Activated naive CD8-positive, alpha-beta T cell treated with anti-CD3 and anti-CD28 coated beads for 36 hours (primary cell): ENCODE data around the gene PCDHGB4. TPM values are rescaled to one million over a fixed set of nuclear protein-coding genes. Genes with fewer than 3 reads are reported as not detected.
"Not testable (repeated sequence)": the region's sequence is repeated elsewhere in the genome, so short reads cannot be mapped to it uniquely, and the experiment has no call there.

ENCODE experiments used
- DNase-seq: peaks from one replicate; pipeline ENCODE4 v3.0.0; 2021
- H3K27ac Mint-ChIP-seq: one replicate; pipeline ENCODE4 v1.8.0; 2022; ENCODE audit warnings: mild to moderate bottlenecking, moderate library complexity, mixed read lengths
- H3K27me3 Mint-ChIP-seq: one replicate; pipeline ENCODE4 v1.8.0; 2022; ENCODE audit warnings: mild to moderate bottlenecking, mixed read lengths
- H3K36me3 Mint-ChIP-seq: one replicate; pipeline ENCODE4 v1.8.0; 2021; ENCODE audit warnings: mild to moderate bottlenecking, mixed read lengths
- H3K4me1 Mint-ChIP-seq: one replicate; pipeline ENCODE4 v1.8.0; 2021; ENCODE audit warnings: mixed read lengths
- H3K4me3 Mint-ChIP-seq: one replicate; pipeline ENCODE4 v1.8.0; 2022; ENCODE audit warnings: mild to moderate bottlenecking, moderate library complexity, mixed read lengths
- H3K9me3 Mint-ChIP-seq: one replicate; pipeline ENCODE4 v1.8.0; 2022; ENCODE audit warnings: mixed read lengths
- total RNA-seq, 2 experiments: library from RNA; stranded (reverse); gene quantifications; one replicate each; pipeline ENCODE4 v1.2.3, GENCODE V29; 2021

PCDHGB4 gene
- total RNA-seq, 2 experiments from 2014 or later = not detected

DNA sequence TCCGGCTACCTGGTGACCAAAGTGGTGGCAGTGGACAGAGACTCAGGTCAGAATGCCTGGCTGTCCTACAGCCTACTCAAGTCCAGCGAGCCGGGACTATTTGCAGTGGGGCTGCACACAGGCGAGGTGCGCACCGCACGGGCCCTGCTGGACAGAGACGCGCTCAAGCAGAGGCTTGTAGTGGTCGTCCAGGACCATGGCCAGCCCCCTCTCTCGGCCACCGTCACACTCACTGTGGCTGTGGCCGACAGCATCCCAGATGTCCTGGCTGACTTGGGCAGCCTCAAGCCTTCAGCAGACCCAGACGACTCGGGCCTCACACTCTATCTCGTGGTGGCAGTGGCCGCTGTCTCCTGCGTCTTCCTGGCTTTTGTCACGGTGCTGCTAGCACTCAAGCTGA lies 30.5 kb upstream of the PCDHGB4 start:
- Mint-ChIP-seq H3K27me3 (peaks cover 90% of the 10 kb centered on the region), H3K36me3 (peaks cover 27% of the 10 kb centered on the region), H3K4me3 (no peak overlapping the region), H3K4me1 (peaks cover 5% of the 10 kb centered on the region), H3K9me3 (peaks cover 44% of the 10 kb centered on the region), H3K27ac (no peak overlapping the region)
- DNase-seq = no peak

DNA sequence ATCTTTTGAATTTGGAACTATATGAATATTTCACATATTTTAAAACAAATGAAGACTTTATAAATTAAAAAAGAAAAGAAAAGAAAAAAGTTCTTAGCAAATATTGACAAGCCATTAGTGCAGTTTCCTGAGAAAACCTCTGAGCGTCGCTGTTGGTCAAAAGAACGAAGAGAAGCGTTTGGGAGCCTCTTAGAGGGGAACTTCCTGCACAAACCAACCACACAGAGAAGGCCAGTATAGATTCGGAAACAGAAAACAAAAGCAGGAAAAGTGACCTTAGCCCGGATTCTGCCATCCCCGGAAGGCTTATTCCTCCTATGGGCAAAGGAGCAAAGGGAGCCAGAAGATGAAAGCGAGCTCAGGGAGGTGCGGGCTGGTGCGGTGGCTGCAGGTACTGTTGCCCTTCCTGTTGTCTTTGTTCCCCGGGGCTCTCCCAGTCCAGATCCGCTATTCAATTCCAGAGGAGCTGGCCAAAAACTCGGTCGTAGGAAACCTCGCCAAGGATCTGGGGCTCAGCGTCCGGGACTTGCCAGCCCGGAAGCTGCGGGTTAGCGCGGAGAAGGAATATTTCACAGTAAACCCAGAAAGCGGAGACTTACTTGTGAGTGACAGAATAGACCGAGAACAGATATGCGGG lies 27.6 kb upstream of the PCDHGB4 start, which contains the start of gene PCDHGB2:
Gene PCDHGB2, plus strand, starts transcription at position 205 of the 637 bp plus-strand sequence. Its CDS starts 142 bp downstream, at position 347.
- Mint-ChIP-seq H3K27me3 (peaks cover 93% of the 10 kb centered on the region), H3K9me3 (peaks cover 49% of the 10 kb centered on the region), H3K4me3 (peak within 1 kb of the TSS; percentile 75), H3K27ac (peak within 1 kb of the TSS; percentile 3), H3K4me1 (peaks cover 5% of the 10 kb centered on the region), H3K36me3 (peaks cover 36% of the 10 kb centered on the region)
- no peak for DNase-seq

DNA sequence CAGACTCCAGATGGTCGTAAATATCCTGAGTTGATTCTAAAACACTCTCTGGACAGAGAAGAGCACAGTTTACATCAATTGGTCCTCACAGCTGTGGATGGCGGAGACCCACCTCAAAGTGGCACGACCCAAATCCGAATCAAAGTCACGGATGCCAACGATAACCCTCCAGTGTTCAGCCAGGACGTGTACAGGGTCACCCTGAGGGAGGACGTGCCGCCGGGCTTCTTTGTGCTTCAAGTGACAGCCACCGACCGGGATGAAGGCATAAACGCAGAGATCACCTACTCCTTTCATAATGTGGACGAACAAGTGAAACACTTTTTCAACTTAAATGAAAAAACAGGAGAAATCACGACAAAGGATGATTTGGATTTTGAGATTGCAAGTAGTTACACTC lies 26.8 kb upstream of the PCDHGB4 start:
- Mint-ChIP-seq H3K4me1 (peaks cover 5% of the 10 kb centered on the region), H3K27me3 (peaks cover 93% of the 10 kb centered on the region), H3K4me3 (no peak overlapping the region), H3K36me3 (peaks cover 40% of the 10 kb centered on the region), H3K9me3 (peaks cover 53% of the 10 kb centered on the region), H3K27ac (no peak overlapping the region)
- DNase-seq = no peak

DNA sequence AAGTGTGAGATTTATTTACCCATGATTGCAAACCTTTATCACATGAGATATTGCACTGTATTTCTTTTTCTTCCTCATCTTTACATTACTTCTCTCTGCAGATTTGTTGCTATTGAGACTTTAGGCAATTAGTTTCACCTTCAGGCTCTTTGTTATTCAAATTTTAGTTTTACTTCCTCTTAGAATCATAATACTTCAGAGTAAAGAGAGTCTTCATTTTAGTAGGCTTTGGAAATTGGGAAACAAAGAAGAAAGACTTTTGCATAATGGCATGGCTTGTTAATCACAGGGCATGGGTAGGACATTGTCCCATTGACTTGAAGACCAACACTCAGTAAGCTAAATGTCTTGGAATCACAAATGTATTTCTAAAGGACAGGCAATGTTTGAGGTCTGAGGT lies 24.8 kb upstream of the PCDHGB4 start:
- DNase-seq = no peak
- Mint-ChIP-seq H3K9me3 (peaks cover 44% of the 10 kb centered on the region), H3K4me1 (peaks cover 5% of the 10 kb centered on the region), H3K36me3 (peaks cover 41% of the 10 kb centered on the region), H3K27ac (no peak overlapping the region), H3K4me3 (no peak overlapping the region), H3K27me3 (peaks cover 92% of the 10 kb centered on the region)

DNA sequence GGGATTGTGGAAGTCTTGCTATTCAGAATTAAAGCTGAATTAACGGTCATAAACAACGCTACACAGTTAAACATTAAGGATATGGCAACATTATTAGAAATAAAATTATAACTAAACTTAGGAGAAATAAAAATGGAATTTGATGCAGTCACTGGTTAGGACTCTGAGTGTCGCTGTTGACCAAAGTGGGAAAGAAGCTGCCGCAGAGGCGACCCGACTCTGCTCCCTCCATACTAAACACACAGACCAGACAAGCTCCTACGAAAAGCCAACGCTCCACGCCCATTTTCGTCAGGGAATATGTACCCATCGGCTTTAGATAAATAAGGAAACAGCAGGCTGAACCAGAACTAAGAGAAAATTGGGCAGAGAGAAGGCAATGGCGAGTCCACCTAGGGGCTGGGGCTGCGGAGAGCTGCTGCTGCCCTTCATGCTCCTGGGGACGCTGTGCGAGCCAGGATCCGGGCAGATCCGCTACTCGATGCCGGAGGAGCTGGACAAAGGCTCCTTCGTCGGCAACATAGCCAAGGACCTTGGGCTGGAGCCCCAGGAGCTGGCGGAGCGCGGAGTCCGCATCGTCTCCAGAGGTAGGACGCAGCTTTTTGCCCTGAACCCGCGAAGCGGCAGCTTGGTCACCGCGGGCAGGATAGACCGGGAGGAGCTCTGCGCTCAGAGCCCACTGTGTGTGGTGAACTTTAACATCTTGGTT lies 23.4 kb upstream of the PCDHGB4 start, which contains the start of gene PCDHGA5:
Gene PCDHGA5, plus strand, starts transcription at position 211 of the 709 bp plus-strand sequence. Its CDS starts 169 bp downstream, at position 380.
- Mint-ChIP-seq H3K9me3 (peaks cover 39% of the 10 kb centered on the region), H3K4me1 (peaks cover 5% of the 10 kb centered on the region), H3K36me3 (peaks cover 37% of the 10 kb centered on the region), H3K27me3 (peaks cover 93% of the 10 kb centered on the region), H3K4me3 (no peak within 1 kb of the TSS), H3K27ac (no peak within 1 kb of the TSS)
- no peak for DNase-seq

DNA sequence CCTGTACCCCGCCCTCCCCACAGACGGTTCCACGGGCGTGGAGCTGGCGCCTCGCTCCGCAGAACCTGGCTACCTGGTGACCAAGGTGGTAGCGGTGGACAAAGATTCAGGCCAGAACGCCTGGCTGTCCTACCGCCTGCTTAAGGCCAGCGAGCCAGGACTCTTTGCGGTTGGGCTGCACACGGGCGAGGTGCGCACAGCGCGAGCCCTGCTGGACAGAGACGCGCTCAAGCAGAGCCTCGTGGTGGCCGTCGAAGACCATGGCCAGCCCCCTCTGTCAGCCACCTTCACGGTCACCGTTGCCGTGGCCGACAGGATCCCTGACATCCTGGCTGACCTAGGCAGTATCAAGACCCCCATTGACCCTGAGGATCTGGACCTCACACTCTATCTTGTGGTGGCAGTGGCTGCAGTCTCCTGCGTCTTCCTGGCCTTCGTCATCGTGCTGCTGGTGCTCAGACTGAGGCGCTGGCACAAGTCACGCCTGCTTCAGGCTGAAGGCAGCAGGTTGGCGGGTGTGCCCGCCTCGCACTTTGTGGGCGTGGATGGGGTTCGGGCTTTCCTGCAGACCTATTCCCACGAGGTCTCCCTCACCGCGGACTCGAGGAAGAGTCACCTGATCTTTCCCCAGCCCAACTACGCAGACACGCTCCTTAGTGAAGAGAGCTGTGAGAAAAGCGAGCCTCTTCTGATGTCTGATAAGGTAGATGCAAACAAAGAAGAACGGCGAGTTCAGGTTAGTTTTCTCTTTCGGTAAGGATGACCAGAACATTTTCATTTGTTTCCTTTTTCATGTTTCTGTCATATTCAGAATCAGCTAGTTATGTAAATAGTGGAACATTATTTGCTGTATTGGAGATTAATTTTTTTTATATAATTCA lies 21.2 kb upstream of the PCDHGB4 start:
- peaks cover 92% of the 10 kb centered on the region for H3K27me3 Mint-ChIP-seq
- H3K4me1 Mint-ChIP-seq = peaks cover 4% of the 10 kb centered on the region
- no peak for DNase-seq
- no peak overlapping the region for H3K27ac Mint-ChIP-seq
- H3K9me3 Mint-ChIP-seq = peaks cover 31% of the 10 kb centered on the region
- peaks cover 28% of the 10 kb centered on the region for H3K36me3 Mint-ChIP-seq
- no peak overlapping the region for H3K4me3 Mint-ChIP-seq

DNA sequence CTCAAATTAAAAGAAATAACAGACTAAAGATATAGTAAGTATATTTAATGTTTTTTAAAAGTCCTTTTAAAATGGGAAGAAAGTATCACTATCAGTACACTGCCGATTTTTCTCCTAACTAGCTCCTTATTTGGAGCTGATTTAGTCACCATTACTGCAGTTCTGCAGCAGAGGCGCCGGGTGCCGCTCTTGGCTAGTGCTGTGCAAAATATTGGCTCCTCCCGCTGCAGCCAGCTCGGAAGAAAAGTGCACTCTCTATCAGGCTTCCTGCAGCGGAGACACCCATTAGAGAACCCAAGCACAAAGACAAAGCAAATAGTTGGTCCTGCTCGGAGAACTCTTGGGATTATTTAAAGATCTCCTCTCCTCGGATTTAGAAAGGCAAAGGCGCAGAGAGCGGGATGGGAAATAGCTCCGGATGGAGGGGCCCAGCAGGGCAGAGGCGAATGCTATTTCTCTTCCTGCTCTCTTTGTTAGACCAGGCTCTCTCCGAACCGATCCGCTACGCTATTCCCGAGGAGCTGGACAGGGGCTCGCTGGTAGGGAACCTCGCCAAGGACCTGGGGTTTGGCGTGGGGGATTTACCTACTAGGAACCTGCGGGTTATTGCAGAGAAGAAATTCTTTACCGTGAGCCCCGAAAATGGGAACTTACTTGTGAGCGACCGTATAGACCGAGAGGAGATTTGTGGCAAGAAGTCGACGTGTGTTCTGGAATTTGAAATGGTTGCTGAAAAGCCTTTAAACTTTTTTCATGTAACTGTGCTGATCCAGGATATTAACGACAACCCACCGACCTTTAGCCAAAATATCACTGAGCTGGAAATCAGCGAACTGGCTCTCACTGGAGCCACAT lies 17.3 kb upstream of the PCDHGB4 start, which contains the start of gene PCDHGB3:
Gene PCDHGB3, plus strand, starts transcription at position 249 of the 855 bp plus-strand sequence. Its CDS starts 153 bp downstream, at position 402.
- Mint-ChIP-seq H3K36me3 (peaks cover 26% of the 10 kb centered on the region), H3K27ac (no peak within 1 kb of the TSS), H3K9me3 (peaks cover 29% of the 10 kb centered on the region), H3K4me3 (peak within 1 kb of the TSS; percentile 60), H3K4me1 (peaks cover 4% of the 10 kb centered on the region), H3K27me3 (peaks cover 93% of the 10 kb centered on the region)
- DNase-seq = no peak

DNA sequence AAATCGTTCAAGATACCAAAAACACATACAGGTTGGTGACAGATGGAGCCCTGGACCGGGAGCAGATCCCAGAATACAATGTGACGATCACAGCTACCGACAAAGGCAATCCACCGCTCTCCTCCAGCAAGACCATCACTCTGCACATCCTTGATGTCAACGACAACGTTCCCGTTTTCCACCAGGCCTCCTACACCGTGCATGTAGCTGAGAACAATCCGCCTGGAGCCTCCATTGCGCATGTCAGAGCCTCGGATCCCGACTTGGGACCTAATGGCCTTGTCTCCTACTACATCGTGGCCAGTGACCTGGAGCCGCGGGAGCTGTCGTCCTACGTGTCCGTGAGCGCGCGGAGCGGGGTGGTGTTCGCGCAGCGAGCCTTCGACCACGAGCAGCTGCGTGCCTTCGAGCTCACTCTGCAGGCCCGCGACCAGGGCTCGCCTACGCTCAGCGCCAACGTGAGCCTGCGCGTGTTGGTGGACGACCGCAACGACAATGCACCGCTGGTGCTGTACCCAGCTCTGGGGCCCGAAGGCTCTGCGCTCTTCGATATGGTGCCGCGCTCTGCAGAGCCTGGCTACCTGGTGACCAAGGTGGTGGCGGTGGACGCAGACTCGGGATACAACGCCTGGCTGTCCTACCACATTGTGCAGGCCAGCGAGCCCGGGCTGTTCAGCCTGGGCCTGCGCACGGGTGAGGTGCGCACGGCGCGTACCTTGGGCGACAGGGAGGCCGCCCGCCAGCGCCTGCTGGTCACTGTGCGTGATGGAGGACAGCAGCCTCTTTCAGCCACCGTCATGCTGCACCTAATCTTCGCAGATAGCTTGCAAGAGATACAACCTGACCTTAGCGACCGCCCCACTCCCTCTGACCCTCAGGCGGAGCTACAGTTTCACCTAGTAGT lies 15.7 kb upstream of the PCDHGB4 start:
- Mint-ChIP-seq H3K27me3 (peaks cover 90% of the 10 kb centered on the region), H3K36me3 (peaks cover 20% of the 10 kb centered on the region)
- DNase-seq = no peak

DNA sequence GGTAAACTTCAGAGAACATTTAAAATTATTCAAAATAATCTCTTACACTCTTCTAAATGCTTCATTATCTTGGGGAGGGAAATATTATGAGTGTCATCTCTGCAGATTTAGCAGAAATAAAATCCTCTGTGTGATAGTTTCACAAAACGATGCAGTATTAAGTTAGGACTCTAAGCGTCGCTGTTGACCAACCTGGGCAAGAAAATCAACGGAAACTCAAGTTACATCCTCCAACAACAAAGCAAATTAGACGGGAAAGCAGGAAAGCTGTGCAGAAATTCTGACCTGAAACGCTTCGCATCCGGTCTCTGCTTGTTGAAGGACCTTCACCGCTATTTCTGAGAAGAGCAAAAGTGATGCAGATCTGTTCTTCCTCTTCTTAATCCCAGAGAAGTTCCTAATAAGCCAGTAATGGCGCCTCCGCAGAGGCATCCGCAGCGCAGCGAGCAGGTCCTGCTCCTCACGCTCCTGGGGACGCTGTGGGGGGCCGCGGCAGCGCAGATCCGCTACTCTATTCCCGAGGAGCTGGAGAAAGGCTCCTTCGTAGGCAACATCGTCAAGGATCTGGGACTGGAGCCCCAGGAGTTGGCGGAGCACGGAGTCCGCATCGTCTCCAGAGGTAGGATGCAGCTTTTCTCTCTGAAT lies 13.7 kb upstream of the PCDHGB4 start, which contains the start of gene PCDHGA6:
Gene PCDHGA6, plus strand, starts transcription at position 219 of the 645 bp plus-strand sequence. Its CDS starts 193 bp downstream, at position 412.
- Mint-ChIP-seq H3K9me3 (peaks cover 37% of the 10 kb centered on the region), H3K27me3 (peaks cover 86% of the 10 kb centered on the region), H3K27ac (no peak within 1 kb of the TSS), H3K36me3 (peaks cover 25% of the 10 kb centered on the region), H3K4me3 (no peak within 1 kb of the TSS), H3K4me1 (peaks cover 4% of the 10 kb centered on the region)
- no peak for DNase-seq

More for the DNA sequence above, 15.7 kb upstream of the PCDHGB4 start:
- Mint-ChIP-seq H3K27ac (no peak overlapping the region), H3K4me1 (peaks cover 4% of the 10 kb centered on the region), H3K4me3 (no peak overlapping the region), H3K9me3 (peaks cover 32% of the 10 kb centered on the region)

DNA sequence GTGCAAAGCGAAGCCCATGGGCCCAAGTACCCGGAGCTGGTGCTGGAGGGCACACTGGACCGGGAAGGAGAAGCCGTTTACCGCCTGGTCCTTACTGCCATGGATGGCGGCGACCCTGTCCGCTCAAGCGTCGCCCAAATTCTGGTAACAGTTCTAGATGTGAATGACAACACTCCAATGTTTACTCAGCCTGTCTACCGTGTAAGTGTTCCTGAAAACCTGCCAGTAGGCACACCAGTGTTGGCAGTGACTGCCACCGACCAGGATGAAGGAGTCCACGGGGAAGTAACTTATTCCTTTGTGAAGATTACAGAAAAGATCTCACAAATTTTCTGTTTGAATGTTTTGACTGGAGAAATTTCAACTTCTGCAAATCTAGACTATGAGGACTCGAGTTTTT lies 12.9 kb upstream of the PCDHGB4 start:
- H3K27me3 Mint-ChIP-seq = peaks cover 85% of the 10 kb centered on the region
- peaks cover 39% of the 10 kb centered on the region for H3K9me3 Mint-ChIP-seq
- peaks cover 4% of the 10 kb centered on the region for H3K4me1 Mint-ChIP-seq
- H3K4me3 Mint-ChIP-seq = no peak overlapping the region
- H3K36me3 Mint-ChIP-seq = peaks cover 25% of the 10 kb centered on the region
- DNase-seq = no peak
- H3K27ac Mint-ChIP-seq = no peak overlapping the region

DNA sequence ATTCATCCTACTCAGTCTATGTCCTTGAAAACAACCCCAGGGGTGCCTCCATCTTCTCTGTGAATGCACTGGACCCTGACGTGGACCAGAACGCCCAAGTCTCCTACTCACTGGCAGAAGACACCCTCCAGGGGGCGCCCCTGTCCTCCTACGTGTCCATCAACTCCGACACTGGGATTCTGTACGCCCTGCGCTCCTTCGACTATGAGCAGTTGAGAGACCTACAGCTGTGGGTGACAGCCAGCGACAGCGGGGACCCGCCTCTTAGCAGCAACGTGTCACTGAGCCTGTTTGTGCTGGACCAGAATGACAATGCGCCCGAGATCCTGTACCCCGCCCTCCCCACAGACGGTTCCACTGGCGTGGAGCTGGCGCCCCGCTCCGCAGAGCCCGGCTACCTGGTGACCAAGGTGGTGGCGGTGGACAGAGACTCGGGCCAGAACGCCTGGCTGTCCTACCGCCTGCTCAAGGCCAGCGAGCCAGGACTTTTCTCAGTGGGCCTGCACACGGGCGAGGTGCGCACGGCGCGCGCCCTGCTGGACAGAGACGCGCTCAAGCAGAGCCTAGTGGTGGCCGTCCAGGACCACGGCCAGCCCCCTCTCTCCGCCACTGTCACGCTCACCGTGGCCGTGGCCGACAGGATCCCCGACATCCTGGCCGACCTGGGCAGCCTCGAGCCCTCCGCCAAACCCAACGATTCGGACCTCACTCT lies 11.9 kb upstream of the PCDHGB4 start:
- H3K27me3 Mint-ChIP-seq = peaks cover 85% of the 10 kb centered on the region

DNA sequence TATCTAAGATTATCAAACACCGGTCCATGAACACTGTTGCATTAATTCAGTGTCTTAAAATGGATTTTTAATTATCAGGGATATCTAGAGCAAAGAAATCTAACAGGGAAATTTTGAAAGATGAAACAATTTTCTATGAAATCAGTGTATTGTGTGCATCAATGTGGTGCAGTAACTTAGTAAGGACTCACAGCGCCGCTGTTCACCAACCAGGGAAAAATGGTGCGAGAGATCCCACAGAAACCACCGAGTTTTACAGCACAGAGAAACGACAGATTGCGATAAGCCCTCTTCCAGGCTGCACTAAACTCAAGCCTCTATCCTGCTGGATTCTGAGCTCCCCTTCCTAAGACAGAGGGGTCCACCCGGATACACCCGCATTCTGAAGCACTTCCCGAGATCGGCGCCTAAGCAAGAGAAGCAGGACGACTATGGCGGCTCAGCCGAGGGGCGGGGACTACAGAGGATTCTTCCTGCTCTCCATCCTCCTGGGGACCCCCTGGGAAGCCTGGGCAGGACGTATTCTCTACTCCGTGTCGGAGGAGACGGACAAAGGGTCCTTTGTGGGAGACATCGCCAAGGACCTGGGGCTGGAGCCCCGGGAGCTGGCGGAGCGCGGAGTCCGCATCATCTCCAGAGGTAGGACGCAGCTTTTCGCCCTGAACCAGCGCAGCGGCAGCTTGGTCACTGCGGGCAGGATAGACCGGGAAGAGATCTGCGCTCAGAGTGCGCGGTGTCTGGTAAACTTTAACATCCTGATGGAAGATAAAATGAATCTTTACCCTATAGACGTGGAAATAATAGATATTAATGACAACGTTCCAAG lies 4.8 kb upstream of the PCDHGB4 start, which contains the start of gene PCDHGA7:
Gene PCDHGA7, plus strand, starts transcription at position 274 of the 826 bp plus-strand sequence. Its CDS starts 158 bp downstream, at position 432.
- Mint-ChIP-seq H3K27me3 (peaks cover 88% of the 10 kb centered on the region), H3K4me3 (peak within 1 kb of the TSS; percentile 59), H3K9me3 (peaks cover 35% of the 10 kb centered on the region)

More for the DNA sequence above, 11.9 kb upstream of the PCDHGB4 start:
- peaks cover 37% of the 10 kb centered on the region for H3K9me3 Mint-ChIP-seq
- not testable (repeated sequence) for H3K4me3 Mint-ChIP-seq, H3K4me1 Mint-ChIP-seq, DNase-seq, H3K27ac Mint-ChIP-seq
- H3K36me3 Mint-ChIP-seq = peaks cover 23% of the 10 kb centered on the region

More for the DNA sequence above, 4.8 kb upstream of the PCDHGB4 start, which contains the start of gene PCDHGA7:
- no peak for DNase-seq
- Mint-ChIP-seq H3K4me1 (peaks cover 2% of the 10 kb centered on the region), H3K27ac (no peak within 1 kb of the TSS), H3K36me3 (peaks cover 2% of the 10 kb centered on the region)
